Kidney glomerular epithelial cell (primary cell): ENCODE data around the gene NF2.
A peak's percentile ranks its signal among the peaks of the same experiment; 100 is the strongest.
"Not testable (repeated sequence)": the region's sequence is repeated elsewhere in the genome, so short reads cannot be mapped to it uniquely, and the experiment has no call there.

Experiments used
- DNase-seq: peaks from one replicate; lab custom pipeline; 2025; lab: John Stamatoyannopoulos, UW

NF2 gene

GRCh38 chr22:29603358-29604075 is at the start of gene NF2:
NF2 (plus strand) TSS chr22:29603633; CDS start chr22:29603999, 366 bp downstream.
- peak; percentile 98 for DNase-seq

GRCh38 chr22:29555065-29555644 is 48.3 kb upstream of the NF2 start:
- DNase-seq = no peak

GRCh38 chr22:29559030-29559429 is 44.4 kb upstream of the NF2 start:
- no peak for DNase-seq

- DNase-seq = no peak
Observed at GRCh38 chr22:29559853-29560252, 43.6 kb upstream of the NF2 start.

GRCh38 chr22:29563652-29564460 is 39.6 kb upstream of the NF2 start:
- no peak for DNase-seq

GRCh38 chr22:29566513-29566912 is 36.9 kb upstream of the NF2 start:
- not testable (repeated sequence) for DNase-seq

GRCh38 chr22:29567338-29567737 is 36.1 kb upstream of the NF2 start:
- DNase-seq = no peak

- no peak for DNase-seq
Observed at GRCh38 chr22:29569011-29569678, 34.3 kb upstream of the NF2 start.

- no peak for DNase-seq
Observed at GRCh38 chr22:29570456-29570855, 33.0 kb upstream of the NF2 start.

- DNase-seq = no peak
Observed at GRCh38 chr22:29570912-29571549, 32.4 kb upstream of the NF2 start.

- no peak for DNase-seq
Observed at GRCh38 chr22:29574762-29575450, 28.5 kb upstream of the NF2 start.

- no peak for DNase-seq
Observed at GRCh38 chr22:29578462-29579200, 24.8 kb upstream of the NF2 start.

- no peak for DNase-seq
Observed at GRCh38 chr22:29580200-29580810, 23.1 kb upstream of the NF2 start.

GRCh38 chr22:29581799-29582198 is 21.6 kb upstream of the NF2 start:
- no peak for DNase-seq

GRCh38 chr22:29584975-29585374 is 18.5 kb upstream of the NF2 start:
- DNase-seq = no peak

- not testable (repeated sequence) for DNase-seq
Observed at GRCh38 chr22:29586193-29586705, 17.2 kb upstream of the NF2 start.

GRCh38 chr22:29587938-29588699 is 15.3 kb upstream of the NF2 start:
- no peak for DNase-seq

GRCh38 chr22:29593923-29594322 is 9.5 kb upstream of the NF2 start:
- DNase-seq = no peak

GRCh38 chr22:29594447-29594846 is 9.0 kb upstream of the NF2 start:
- not testable (repeated sequence) for DNase-seq
